SK-N-SH (cell line): ENCODE measurements around the gene LTBP1.

Experiments used
- CTCF ChIP-seq: fragments of 200-600 bp; sonication (generic); IDR thresholded peaks from 2 replicates; pipeline ENCODE4 v1.6.1; 2017; ENCODE audit warnings: antibody characterized with exemption, mild to moderate bottlenecking, moderate library complexity
- EP300 ChIP-seq, 2 experiments: IDR thresholded peaks; 2 replicates each; pipeline versions ENCODE4 v1.4.0 to v1.6.1; 2012; ENCODE audit warnings: borderline replicate concordance in 1 of 2, low read depth in 1 of 2, low read length in 1 of 2
- EZH2phosphoT487 ChIP-seq: fragments of 200-600 bp; sonication (generic); IDR thresholded peaks from 2 replicates; pipeline ENCODE4 v1.6.1; 2017; ENCODE audit warnings: low read depth, mixed run types, mild to moderate bottlenecking, antibody characterized with exemption, moderate library complexity, borderline replicate concordance
- FOXM1 ChIP-seq: IDR thresholded peaks from 2 replicates; pipeline ENCODE4 v1.4.0; 2012; ENCODE audit warnings: low read depth, mild to moderate bottlenecking
- MAX ChIP-seq: IDR thresholded peaks from 2 replicates; pipeline ENCODE4 v1.4.0; 2012; ENCODE audit warnings: low read depth
- MXI1 ChIP-seq: IDR thresholded peaks from 2 replicates; pipeline ENCODE4 v1.6.1; 2012; ENCODE audit warnings: mild to moderate bottlenecking, low read depth, low read length, improper control_type of control experiment
- NRF1 ChIP-seq: IDR thresholded peaks from 2 replicates; pipeline ENCODE4 v1.6.1; 2012; ENCODE audit warnings: low read depth, mild to moderate bottlenecking, low read length
- POLR2AphosphoS5 ChIP-seq: IDR thresholded peaks from 2 replicates; pipeline ENCODE4 v1.6.1; 2012; ENCODE audit warnings: low read depth, low read length
- REST ChIP-seq: IDR thresholded peaks from 2 replicates; pipeline ENCODE4 v1.6.1; 2012; ENCODE audit warnings: mild to moderate bottlenecking, low read depth, low read length, moderate library complexity
- SIN3A ChIP-seq: IDR thresholded peaks from 2 replicates; pipeline ENCODE4 v1.6.1; 2012; ENCODE audit warnings: low read depth, mild to moderate bottlenecking, low read length, moderate library complexity, borderline replicate concordance
- SMC3 ChIP-seq: IDR thresholded peaks from 2 replicates; pipeline ENCODE4 v1.6.1; 2012; ENCODE audit warnings: low read depth, low read length, improper control_type of control experiment
- TEAD4 ChIP-seq: IDR thresholded peaks from 2 replicates; pipeline ENCODE4 v1.4.0; 2012; ENCODE audit warnings: mild to moderate bottlenecking, borderline replicate concordance; ENCODE audit not compliant: insufficient read depth

- TF ChIP-seq EP300 (IDR thresholded peaks at IDR 0.05; ENCODE audit: borderline replicate concordance in 1 of 2, low read depth in 1 of 2, low read length in 1 of 2), result no peak
- TF ChIP-seq SIN3A, result no peak
- TF ChIP-seq CTCF, result no peak
- TF ChIP-seq FOXM1, result no peak
- TF ChIP-seq NRF1, result no peak
- TF ChIP-seq SMC3, result no peak
- TF ChIP-seq TEAD4, result no peak
- no peak for TF ChIP-seq MXI1
- TF ChIP-seq POLR2AphosphoS5, result no peak
- no peak for TF ChIP-seq EZH2phosphoT487
- no peak for TF ChIP-seq MAX
- TF ChIP-seq REST, result no peak
Measured at GRCh38 chr2:33181466-33181865, 234.7 kb downstream of the LTBP1 start.
